Stimulated activated memory B cell treated with anti-CD40 and anti-IgM and Interleukin-4, amounts not matched to agents 10 μg/mL and 1 μg/mL and 100 μg/mL, for 72 hours (primary cell): ENCODE results near the gene RABEP1.
"Not testable (repeated sequence)": the region's sequence is repeated elsewhere in the genome, so short reads cannot be mapped to it uniquely, and the experiment has no call there.

Experiments used
- ATAC-seq: fragments of 150-1000 bp; cut with Tn5 transposase; 2 replicates; pipeline ENCODE4 v1.10.0; 2021
- H3K27ac Mint-ChIP-seq: one replicate; pipeline ENCODE4 v1.8.0; 2022; ENCODE audit warnings: mild to moderate bottlenecking, mixed read lengths
- H3K27me3 Mint-ChIP-seq: one replicate; pipeline ENCODE4 v1.8.0; 2022; ENCODE audit warnings: mixed read lengths
- H3K36me3 Mint-ChIP-seq: one replicate; pipeline ENCODE4 v1.8.0; 2022; ENCODE audit warnings: mixed read lengths
- H3K4me1 Mint-ChIP-seq: one replicate; pipeline ENCODE4 v1.8.0; 2022; ENCODE audit warnings: mixed read lengths
- H3K4me3 Mint-ChIP-seq: one replicate; pipeline ENCODE4 v1.8.0; 2022; ENCODE audit warnings: mild to moderate bottlenecking, moderate library complexity, mixed read lengths
- H3K9me3 Mint-ChIP-seq: one replicate; pipeline ENCODE4 v1.8.0; 2022; ENCODE audit warnings: mixed read lengths

Gene RABEP1

GRCh38 chr17:5281814-5282641 lies at the start of gene RABEP1:
Gene RABEP1 (plus strand): TSS chr17:5282284. CDS start chr17:5282487, 203 bp downstream.
- ATAC-seq: peak; percentile 91
- Mint-ChIP-seq H3K9me3 (no peaks in the 10 kb centered on the region), H3K4me3 (peak within 1 kb of the TSS; percentile 90), H3K27ac (peak within 1 kb of the TSS; percentile 81), H3K36me3 (peaks cover 9% of the 10 kb centered on the region), H3K27me3 (no peaks in the 10 kb centered on the region), H3K4me1 (peaks cover 37% of the 10 kb centered on the region)

- ATAC-seq, H3K9me3 Mint-ChIP-seq, H3K27me3 Mint-ChIP-seq: not testable (repeated sequence)
- Mint-ChIP-seq H3K4me1 (peaks cover 87% of the 10 kb centered on the region), H3K4me3 (peak overlapping the region; percentile 86), H3K27ac (peak overlapping the region; percentile 99), H3K36me3 (peaks cover 63% of the 10 kb centered on the region)
Observed at GRCh38 chr17:5233492-5233891, 48.6 kb upstream of the RABEP1 start.

GRCh38 chr17:5234645-5235576 lies 47.2 kb upstream of the RABEP1 start, which contains the start of gene SCIMP:
Gene SCIMP (minus strand): TSS chr17:5234860. CDS start chr17:5234755, 105 bp downstream.
- Mint-ChIP-seq H3K4me1 (peaks cover 84% of the 10 kb centered on the region), H3K9me3 (peaks cover 4% of the 10 kb centered on the region), H3K27me3 (no peaks in the 10 kb centered on the region), H3K36me3 (peaks cover 59% of the 10 kb centered on the region), H3K27ac (peak within 1 kb of the TSS; percentile 99), H3K4me3 (peak within 1 kb of the TSS; percentile 86)
- peak; percentile 95 for ATAC-seq

DNA sequence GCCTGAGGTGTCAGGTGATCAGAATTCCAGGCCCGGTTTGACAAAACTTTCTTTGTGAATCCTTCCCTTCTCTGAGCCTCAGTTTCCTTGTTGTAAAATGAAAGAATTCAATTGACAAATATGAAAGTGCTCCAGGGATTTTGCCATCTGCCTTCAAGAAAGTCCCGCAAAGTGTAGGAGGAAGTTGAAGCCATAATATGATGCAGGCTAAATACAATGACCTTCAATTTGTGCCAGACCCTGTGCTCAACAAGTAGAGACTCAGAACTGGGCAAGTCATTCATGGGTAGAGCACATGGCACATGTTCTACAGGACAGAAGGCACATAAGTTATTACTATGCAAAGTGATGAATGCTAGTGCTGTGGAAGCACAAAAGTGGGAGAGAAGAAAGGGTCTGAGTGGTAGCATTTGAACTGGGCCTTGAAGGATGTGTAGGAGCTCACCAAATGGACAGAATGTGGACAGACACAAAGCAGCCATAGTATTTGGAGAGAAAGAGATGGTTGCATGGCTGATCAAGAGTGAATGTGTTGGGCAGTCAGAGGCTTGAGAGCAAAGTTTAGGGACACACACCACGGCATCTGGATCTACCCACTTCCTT lies 45.0 kb upstream of the RABEP1 start:
- Mint-ChIP-seq H3K4me3 (peak overlapping the region; percentile 25), H3K36me3 (peaks cover 43% of the 10 kb centered on the region), H3K4me1 (peaks cover 78% of the 10 kb centered on the region), H3K27ac (peak overlapping the region; percentile 99), H3K9me3 (peaks cover 11% of the 10 kb centered on the region), H3K27me3 (no peaks in the 10 kb centered on the region)
- no peak for ATAC-seq

DNA sequence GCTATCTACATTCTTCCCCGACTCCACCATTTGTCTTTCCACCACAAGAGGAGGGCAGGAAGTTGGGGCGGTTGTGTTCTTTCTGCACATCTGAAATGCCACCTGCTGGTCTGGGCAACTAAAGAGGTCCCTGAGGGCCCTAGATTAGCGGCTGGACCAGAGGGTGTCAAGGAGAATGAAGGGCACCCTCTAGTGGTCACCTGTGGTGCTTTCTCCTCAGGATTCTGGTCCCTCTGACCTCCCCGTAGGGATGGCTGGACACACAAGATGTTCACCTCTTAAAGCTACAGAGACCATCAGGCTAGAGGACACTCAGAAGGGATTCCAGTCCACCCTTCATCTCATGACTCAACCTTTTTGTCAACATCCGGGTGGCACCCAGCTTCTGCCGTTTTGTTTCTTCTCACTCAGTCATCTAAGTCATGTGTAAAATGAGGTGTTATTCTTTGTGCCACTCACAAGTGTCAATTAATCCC lies 44.5 kb upstream of the RABEP1 start:
- Mint-ChIP-seq H3K27me3 (no peaks in the 10 kb centered on the region), H3K4me3 (peak overlapping the region; percentile 25), H3K36me3 (peaks cover 37% of the 10 kb centered on the region), H3K9me3 (peaks cover 11% of the 10 kb centered on the region), H3K27ac (peak overlapping the region; percentile 99), H3K4me1 (peaks cover 78% of the 10 kb centered on the region)
- ATAC-seq: peak; percentile 46

DNA sequence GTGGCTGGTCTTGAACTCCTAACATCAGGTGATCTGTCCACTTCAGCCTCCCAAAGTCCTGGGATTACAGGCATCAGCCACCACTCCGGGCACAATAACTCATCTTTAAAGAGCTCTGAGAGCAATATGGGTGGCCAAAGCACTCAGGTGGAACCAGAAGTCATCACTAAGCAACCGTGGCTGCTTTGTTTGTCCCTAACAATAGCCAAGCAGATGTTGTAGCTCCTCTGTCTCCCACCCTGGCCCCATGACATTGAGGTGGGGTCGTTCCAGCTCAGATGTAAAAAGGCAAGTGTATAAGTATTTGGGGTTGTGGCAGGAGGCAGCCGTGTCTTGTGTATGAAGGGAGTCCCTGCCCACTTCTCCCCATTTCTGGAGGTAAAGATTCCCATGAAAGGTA lies 43.8 kb upstream of the RABEP1 start:
- Mint-ChIP-seq H3K27ac (peak overlapping the region; percentile 99), H3K4me3 (peak overlapping the region; percentile 9), H3K9me3 (peaks cover 11% of the 10 kb centered on the region), H3K27me3 (no peaks in the 10 kb centered on the region), H3K4me1 (peaks cover 78% of the 10 kb centered on the region), H3K36me3 (peaks cover 31% of the 10 kb centered on the region)
- ATAC-seq: no peak

DNA sequence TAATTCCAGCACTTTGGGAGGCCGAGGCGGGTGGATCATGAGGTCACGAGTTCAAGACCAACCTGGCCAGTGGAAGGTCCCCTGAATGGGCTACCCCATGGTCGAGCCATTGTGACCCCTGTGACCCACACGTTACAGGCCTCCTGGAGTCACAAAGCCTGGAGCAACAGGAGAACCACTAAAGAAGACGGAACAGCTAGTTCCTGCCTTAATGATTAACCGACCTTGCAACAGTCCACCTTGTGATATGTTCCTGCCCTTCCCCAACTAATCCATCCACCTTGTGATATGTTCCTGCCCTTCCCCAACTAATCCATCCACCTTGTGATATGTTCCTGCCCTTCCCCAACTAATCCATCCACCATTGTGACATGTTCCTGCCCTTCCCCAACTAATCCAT lies 42.3 kb upstream of the RABEP1 start:
- H3K4me3 Mint-ChIP-seq, ATAC-seq, H3K27me3 Mint-ChIP-seq: not testable (repeated sequence)
- Mint-ChIP-seq H3K4me1 (peaks cover 75% of the 10 kb centered on the region), H3K9me3 (peaks cover 11% of the 10 kb centered on the region), H3K36me3 (peaks cover 27% of the 10 kb centered on the region), H3K27ac (peak overlapping the region; percentile 99)

- Mint-ChIP-seq H3K9me3 (peaks cover 10% of the 10 kb centered on the region), H3K4me3 (peak overlapping the region; percentile 51), H3K27ac (peak overlapping the region; percentile 99), H3K4me1 (peaks cover 68% of the 10 kb centered on the region), H3K36me3 (peaks cover 23% of the 10 kb centered on the region), H3K27me3 (no peaks in the 10 kb centered on the region)
- peak; percentile 91 for ATAC-seq
Observed at GRCh38 chr17:5241861-5242671, 40.0 kb upstream of the RABEP1 start.

DNA sequence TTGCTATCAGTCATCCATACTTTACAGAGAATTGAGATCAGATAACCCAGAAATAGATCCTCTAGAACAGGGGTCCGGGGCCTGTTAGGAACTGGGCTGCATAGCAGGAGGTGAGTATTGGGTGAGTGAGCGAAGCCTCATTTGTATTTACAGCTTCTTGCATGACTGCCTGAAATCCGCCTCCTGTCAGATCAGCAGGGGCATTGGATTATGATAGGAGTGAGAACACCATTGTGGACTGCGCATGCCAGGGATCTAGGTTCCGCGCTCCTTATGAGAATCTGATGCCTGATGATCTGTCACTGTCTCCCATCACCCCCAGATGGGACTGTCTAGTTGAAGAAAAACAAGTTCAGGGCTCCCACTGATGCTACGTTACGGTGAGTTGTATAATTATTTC lies 34.5 kb upstream of the RABEP1 start:
- H3K4me1 Mint-ChIP-seq: peaks cover 29% of the 10 kb centered on the region
- no peak overlapping the region for H3K4me3 Mint-ChIP-seq
- H3K9me3 Mint-ChIP-seq: no peaks in the 10 kb centered on the region
- no peak overlapping the region for H3K27ac Mint-ChIP-seq
- H3K36me3 Mint-ChIP-seq: peaks cover 6% of the 10 kb centered on the region
- H3K27me3 Mint-ChIP-seq: no peaks in the 10 kb centered on the region
- ATAC-seq: no peak

DNA sequence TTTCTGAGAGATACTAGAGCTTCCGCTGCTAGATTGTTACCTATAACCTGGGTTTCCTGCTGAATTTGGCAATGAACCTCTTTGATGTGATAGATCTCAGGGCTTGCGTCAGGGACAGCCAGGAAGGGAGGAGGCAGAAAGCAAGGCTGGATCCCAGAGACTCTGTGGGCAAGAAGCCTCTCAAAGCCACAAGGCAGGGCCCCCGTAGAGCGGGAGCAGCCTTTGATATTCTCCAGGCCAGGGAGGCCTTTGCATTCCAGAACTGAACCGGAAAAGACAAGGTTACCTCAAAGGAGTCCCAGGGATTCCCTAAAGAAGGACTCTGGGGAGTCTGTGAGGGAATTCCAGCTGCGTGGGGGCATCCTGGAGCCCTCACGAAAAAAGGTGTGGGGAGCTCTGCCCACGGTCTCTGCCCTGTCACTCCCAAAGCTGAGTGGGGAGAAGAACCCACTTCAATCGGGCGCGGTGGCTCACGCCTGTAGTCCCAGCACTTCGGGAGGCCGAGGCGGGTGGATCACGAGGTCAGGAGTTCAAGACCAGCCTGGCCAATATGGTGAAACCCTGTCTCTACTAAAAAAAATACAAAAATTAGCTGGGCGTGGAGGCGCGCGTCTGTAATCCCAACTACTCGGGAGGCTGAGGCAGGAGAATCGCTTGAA lies 33.1 kb upstream of the RABEP1 start:
- H3K36me3 Mint-ChIP-seq: peaks cover 6% of the 10 kb centered on the region
- no peak for ATAC-seq
- no peak overlapping the region for H3K4me3 Mint-ChIP-seq
- no peaks in the 10 kb centered on the region for H3K9me3 Mint-ChIP-seq
- peaks cover 25% of the 10 kb centered on the region for H3K4me1 Mint-ChIP-seq
- H3K27ac Mint-ChIP-seq: peak overlapping the region; percentile 66
- H3K27me3 Mint-ChIP-seq: no peaks in the 10 kb centered on the region

DNA sequence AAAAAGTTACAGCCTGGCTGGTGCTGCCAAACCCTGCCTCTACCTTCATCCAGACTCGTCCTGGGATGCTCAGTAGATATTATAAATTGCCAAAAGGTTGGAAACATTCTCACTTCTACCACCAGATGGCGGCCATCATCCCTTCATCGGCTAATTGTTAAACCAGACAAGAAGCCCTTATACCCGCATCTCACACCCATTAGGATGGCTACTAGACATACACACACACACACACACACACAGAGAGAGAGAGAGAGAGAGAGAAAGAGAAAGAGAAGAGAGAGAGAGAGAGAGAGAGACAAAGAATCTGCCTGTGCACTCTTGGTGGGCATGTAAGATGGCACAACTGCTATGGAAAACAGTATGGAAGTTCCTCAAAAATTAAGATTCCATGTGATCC lies 32.5 kb upstream of the RABEP1 start:
- Mint-ChIP-seq H3K27me3 (no peaks in the 10 kb centered on the region), H3K27ac (peak overlapping the region; percentile 66), H3K4me1 (peaks cover 27% of the 10 kb centered on the region), H3K36me3 (peaks cover 6% of the 10 kb centered on the region), H3K9me3 (no peaks in the 10 kb centered on the region), H3K4me3 (peak overlapping the region; percentile 6)
- ATAC-seq: peak; percentile 74

DNA sequence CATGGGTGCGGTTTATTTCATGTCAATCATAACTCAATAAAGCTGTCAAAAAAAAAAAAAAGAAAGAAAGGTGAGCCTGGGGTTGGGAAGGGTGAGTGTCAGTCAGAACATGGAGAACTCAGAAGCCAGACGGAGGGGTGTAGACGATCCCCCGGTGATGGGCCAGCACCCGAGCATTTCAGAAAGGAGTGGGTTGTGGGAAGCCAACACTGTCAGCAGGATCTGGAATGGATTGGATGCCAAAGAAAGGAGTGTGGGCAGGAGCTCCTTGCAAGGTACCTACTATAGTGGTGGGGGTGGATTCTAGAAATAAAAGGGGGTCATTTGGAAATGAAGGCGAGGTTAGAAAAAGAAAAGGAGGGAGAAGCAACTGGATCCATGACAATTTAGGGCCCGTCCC lies 27.7 kb upstream of the RABEP1 start:
- ATAC-seq: no peak
- peak overlapping the region; percentile 54 for H3K4me3 Mint-ChIP-seq
- H3K27me3 Mint-ChIP-seq: no peaks in the 10 kb centered on the region
- peaks cover 51% of the 10 kb centered on the region for H3K4me1 Mint-ChIP-seq
- H3K9me3 Mint-ChIP-seq: no peaks in the 10 kb centered on the region
- peak overlapping the region; percentile 80 for H3K27ac Mint-ChIP-seq
- peaks cover 5% of the 10 kb centered on the region for H3K36me3 Mint-ChIP-seq

- Mint-ChIP-seq H3K4me1 (peaks cover 45% of the 10 kb centered on the region), H3K36me3 (no peaks in the 10 kb centered on the region), H3K4me3 (peak overlapping the region; percentile 54), H3K27me3 (no peaks in the 10 kb centered on the region), H3K27ac (peak overlapping the region; percentile 80), H3K9me3 (no peaks in the 10 kb centered on the region)
- peak; percentile 91 for ATAC-seq
Observed at GRCh38 chr17:5254903-5255521, 27.1 kb upstream of the RABEP1 start.
